HG03558 (cell line): Measurements from ENCODE around the gene DNAH14.
"Not testable (repeated sequence)": the region's sequence is repeated elsewhere in the genome, so short reads cannot be mapped to it uniquely, and the experiment has no call there.

Experiments used
- ATAC-seq: cut with Tn5 transposase; IDR thresholded peaks from one replicate; pipeline ENCODE4 v1.9.1; 2021; ENCODE audit warnings: moderate number of reproducible peaks; ENCODE audit not compliant: unreplicated experiment; ENCODE audit errors: extremely low read depth

DNAH14 gene

GRCh38 chr1:225374996-225375395 is 445.5 kb downstream of the DNAH14 start:
- ATAC-seq: no peak

GRCh38 chr1:225378880-225379279 is 449.4 kb downstream of the DNAH14 start:
- no peak for ATAC-seq

GRCh38 chr1:225380691-225381090 is 451.2 kb downstream of the DNAH14 start:
- ATAC-seq: no peak

- ATAC-seq: not testable (repeated sequence)
These were observed 457.4 kb downstream of the DNAH14 start for GRCh38 chr1:225386860-225387259.

- ATAC-seq: no peak
These were observed 458.9 kb downstream of the DNAH14 start for GRCh38 chr1:225388372-225388771.

GRCh38 chr1:225389843-225390242 is 460.4 kb downstream of the DNAH14 start:
- no peak for ATAC-seq

- no peak for ATAC-seq
These were observed 466.9 kb downstream of the DNAH14 start for GRCh38 chr1:225396357-225396756.

- ATAC-seq: no peak
These were observed 471.5 kb downstream of the DNAH14 start for GRCh38 chr1:225400968-225401367.

GRCh38 chr1:225406976-225407725 is 477.7 kb downstream of the DNAH14 start:
- no peak for ATAC-seq

- no peak for ATAC-seq
These were observed 478.3 kb downstream of the DNAH14 start for GRCh38 chr1:225407755-225408154.

- no peak for ATAC-seq
These were observed 478.8 kb downstream of the DNAH14 start for GRCh38 chr1:225408249-225408648.

GRCh38 chr1:225409051-225409450 is 479.6 kb downstream of the DNAH14 start:
- ATAC-seq: no peak

GRCh38 chr1:225410036-225410435 is 480.6 kb downstream of the DNAH14 start:
- ATAC-seq: no peak

- ATAC-seq: no peak
These were observed 482.8 kb downstream of the DNAH14 start for GRCh38 chr1:225412321-225412720.

- ATAC-seq: no peak
These were observed 483.4 kb downstream of the DNAH14 start for GRCh38 chr1:225412803-225413351.

- no peak for ATAC-seq
These were observed 484.4 kb downstream of the DNAH14 start for GRCh38 chr1:225413708-225414375.

GRCh38 chr1:225415307-225415706 is 485.8 kb downstream of the DNAH14 start:
- no peak for ATAC-seq

GRCh38 chr1:225415967-225416745 is 486.7 kb downstream of the DNAH14 start:
- ATAC-seq: no peak

- ATAC-seq: no peak
These were observed 488.6 kb downstream of the DNAH14 start for GRCh38 chr1:225418059-225418458.

GRCh38 chr1:225418598-225418997 is 489.1 kb downstream of the DNAH14 start:
- no peak for ATAC-seq
